ENCODE results near the gene PARP6.

PARP6 gene

GRCh38 chr15:72229076-72229946 lies 43.0 kb downstream of the PARP6 start:
- Histone ChIP-seq H3K27me3 (no peaks in the 10 kb centered on the region), H3K27ac (peak overlapping the region; percentile 96), H3K9me3 (no peaks in the 10 kb centered on the region), H3K36me3 (no peaks in the 10 kb centered on the region), H3K4me1 (ENCODE audit: control insufficient read depth in 1 of 2, insufficient read depth in 1 of 2, low read depth in 1 of 2, low read length in 1 of 2) (peaks cover 61 to 67% of the 10 kb centered on the region in 2 experiments), H3K4me3 (ENCODE audit: low read depth in 1 of 2, low read length in 1 of 2) (peak overlapping the region; percentile 86 to 96)
- TF ChIP-seq CTCF (IDR thresholded peaks at IDR 0.05) = no peak

GRCh38 chr15:72227720-72228119 lies 44.6 kb downstream of the PARP6 start:
- Histone ChIP-seq H3K9me3 (no peaks in the 10 kb centered on the region), H3K36me3 (peaks cover 5% of the 10 kb centered on the region), H3K27me3 (no peaks in the 10 kb centered on the region), H3K27ac (peak overlapping the region; percentile 96), H3K4me3 (ENCODE audit: low read depth in 1 of 2, low read length in 1 of 2) (peak overlapping the region; percentile 86 to 96), H3K4me1 (ENCODE audit: control insufficient read depth in 1 of 2, insufficient read depth in 1 of 2, low read depth in 1 of 2, low read length in 1 of 2) (peaks cover 72 to 76% of the 10 kb centered on the region in 2 experiments)
- no peak for TF ChIP-seq CTCF (IDR thresholded peaks at IDR 0.05)

GRCh38 chr15:72227192-72227586 lies 45.2 kb downstream of the PARP6 start:
- H3K9me3 ChIP-seq = no peaks in the 10 kb centered on the region
- H3K27ac ChIP-seq = peak overlapping the region; percentile 96
- peak overlapping the region; percentile 86 to 96 for H3K4me3 ChIP-seq (ENCODE audit: low read depth in 1 of 2, low read length in 1 of 2)
- TF ChIP-seq CTCF (IDR thresholded peaks at IDR 0.05) = no peak
- H3K4me1 ChIP-seq (ENCODE audit: control insufficient read depth in 1 of 2, insufficient read depth in 1 of 2, low read depth in 1 of 2, low read length in 1 of 2) = peaks cover 73 to 76% of the 10 kb centered on the region in 2 experiments
- no peaks in the 10 kb centered on the region for H3K27me3 ChIP-seq
- H3K36me3 ChIP-seq = peaks cover 5% of the 10 kb centered on the region

- no peak for TF ChIP-seq CTCF (IDR thresholded peaks at IDR 0.05)
- H3K27me3 ChIP-seq = no peaks in the 10 kb centered on the region
- H3K36me3 ChIP-seq = peaks cover 20% of the 10 kb centered on the region
- peak overlapping the region; percentile 37 for H3K27ac ChIP-seq
- no peaks in the 10 kb centered on the region for H3K9me3 ChIP-seq
- peaks cover 62 to 78% of the 10 kb centered on the region in 2 experiments for H3K4me1 ChIP-seq (ENCODE audit: control insufficient read depth in 1 of 2, insufficient read depth in 1 of 2, low read depth in 1 of 2, low read length in 1 of 2)
- no peak overlapping the region for H3K4me3 ChIP-seq (ENCODE audit: low read depth in 1 of 2, low read length in 1 of 2)
Measured at GRCh38 chr15:72223278-72223677, 49.1 kb downstream of the PARP6 start.

- Histone ChIP-seq H3K4me1 (ENCODE audit: control insufficient read depth in 1 of 2, insufficient read depth in 1 of 2, low read depth in 1 of 2, low read length in 1 of 2) (peaks cover 53 to 69% of the 10 kb centered on the region in 2 experiments), H3K27me3 (no peaks in the 10 kb centered on the region), H3K9me3 (no peaks in the 10 kb centered on the region), H3K4me3 (ENCODE audit: low read depth in 1 of 2, low read length in 1 of 2) (no peak overlapping the region), H3K27ac (peak overlapping the region; percentile 50), H3K36me3 (peaks cover 29% of the 10 kb centered on the region)
- TF ChIP-seq CTCF (IDR thresholded peaks at IDR 0.05) = no peak
Measured at GRCh38 chr15:72222393-72222792, 50.0 kb downstream of the PARP6 start.

Measured in neutrophil (primary cell).